ENCODE data around the gene NPLOC4.

DNA sequence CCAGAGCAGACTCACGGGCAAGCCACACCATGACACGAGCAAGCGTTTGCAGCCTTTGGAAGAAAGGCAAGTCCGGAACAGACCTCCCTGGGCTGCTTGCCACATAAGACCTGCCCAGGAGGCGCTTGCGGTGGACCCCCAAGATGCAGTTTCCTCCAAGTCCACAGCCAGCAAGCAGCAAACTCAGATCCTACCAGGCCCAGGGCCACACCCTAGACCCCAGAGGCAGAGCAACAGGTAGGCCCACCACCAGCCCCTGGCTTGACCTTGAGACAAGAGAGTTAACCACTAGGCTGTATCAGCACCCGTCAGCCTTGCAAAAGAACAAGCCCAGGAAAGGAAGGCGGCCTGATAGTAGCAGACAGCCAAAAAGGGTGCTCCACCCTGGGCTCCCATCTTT lies 87.1 kb downstream of the NPLOC4 start:
- TF ChIP-seq, protein P1, sequence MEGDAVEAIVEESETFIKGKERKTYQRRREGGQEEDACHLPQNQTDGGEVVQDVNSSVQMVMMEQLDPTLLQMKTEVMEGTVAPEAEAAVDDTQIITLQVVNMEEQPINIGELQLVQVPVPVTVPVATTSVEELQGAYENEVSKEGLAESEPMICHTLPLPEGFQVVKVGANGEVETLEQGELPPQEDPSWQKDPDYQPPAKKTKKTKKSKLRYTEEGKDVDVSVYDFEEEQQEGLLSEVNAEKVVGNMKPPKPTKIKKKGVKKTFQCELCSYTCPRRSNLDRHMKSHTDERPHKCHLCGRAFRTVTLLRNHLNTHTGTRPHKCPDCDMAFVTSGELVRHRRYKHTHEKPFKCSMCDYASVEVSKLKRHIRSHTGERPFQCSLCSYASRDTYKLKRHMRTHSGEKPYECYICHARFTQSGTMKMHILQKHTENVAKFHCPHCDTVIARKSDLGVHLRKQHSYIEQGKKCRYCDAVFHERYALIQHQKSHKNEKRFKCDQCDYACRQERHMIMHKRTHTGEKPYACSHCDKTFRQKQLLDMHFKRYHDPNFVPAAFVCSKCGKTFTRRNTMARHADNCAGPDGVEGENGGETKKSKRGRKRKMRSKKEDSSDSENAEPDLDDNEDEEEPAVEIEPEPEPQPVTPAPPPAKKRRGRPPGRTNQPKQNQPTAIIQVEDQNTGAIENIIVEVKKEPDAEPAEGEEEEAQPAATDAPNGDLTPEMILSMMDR (IDR thresholded peaks at IDR 0.05) = no peak
- TF ChIP-seq POLR2A (IDR thresholded peaks at IDR 0.05) (no peak), POLR2AphosphoS5 (IDR thresholded peaks at IDR 0.05) (no peak), EP300 (IDR thresholded peaks at IDR 0.05) (no peak)
